Panc1 (cell line): ENCODE data around the gene MPRIP. TPM values are rescaled to one million over a fixed set of nuclear protein-coding genes. Genes with fewer than 3 reads are reported as not detected.

Experiments
- ATAC-seq: fragments of 200-7000 bp; cut with Tn5 transposase; 2 replicates; pipeline ENCODE4 v1.9.1; 2020; ENCODE audit warnings: mild to moderate bottlenecking, moderate library complexity
- BruUV-seq: library from RNA; stranded (reverse); fragments of 400-500 nt; replicated peaks from 2 replicates; lab custom pipeline; 2021; lab: Mats Ljungman, UMichigan
- CTCF ChIA-PET: fragments of 300-600 bp; sonication (Branson Sonifier 250); formaldehyde crosslinking; loops from one replicate; lab custom pipeline; 2022; ENCODE audit warnings: antibody characterized with exemption; lab: Charles Lee
- POLR2A ChIA-PET: fragments of 300-600 bp; sonication (Branson Sonifier 250); formaldehyde crosslinking; loops from one replicate; lab custom pipeline; 2022; ENCODE audit warnings: antibody characterized with exemption; lab: Charles Lee
- DNase-seq: peaks from one replicate; pipeline ENCODE4 v3.0.0-alpha.2; 2010; ENCODE audit warnings: low read depth, low spot score
- H3K27ac ChIP-seq: 2 replicates; pipeline ENCODE4 v1.5.1; 2011; ENCODE audit warnings: mild to moderate bottlenecking, low read length, inconsistent platforms
- H3K27me3 ChIP-seq: fragments of 200-500 bp; sonication (Bioruptor generic); 2 replicates; pipeline ENCODE4 v1.6.0; 2014; ENCODE audit warnings: low read length, inconsistent platforms; ENCODE audit not compliant: control insufficient read depth, insufficient read depth
- H3K36me3 ChIP-seq: fragments of 200-500 bp; sonication (Bioruptor generic); 2 replicates; pipeline ENCODE4 v1.5.1; 2014; ENCODE audit warnings: inconsistent platforms, mild to moderate bottlenecking, low read length, moderate library complexity; ENCODE audit not compliant: control insufficient read depth, insufficient read depth
- H3K4me1 ChIP-seq: 2 replicates; pipeline ENCODE4 v1.5.1; 2011; ENCODE audit warnings: inconsistent platforms, mild to moderate bottlenecking, low read length, moderate library complexity; ENCODE audit not compliant: control insufficient read depth, insufficient read depth
- H3K4me3 ChIP-seq, 2 experiments: 2 replicates each; pipeline ENCODE4 v1.5.1; 2011 to 2012; ENCODE audit warnings: low read depth in 2 of 2, low read length in 2 of 2, mild to moderate bottlenecking in 2 of 2, inconsistent platforms in 1 of 2, moderate library complexity in 1 of 2
- H3K9me3 ChIP-seq: fragments of 200-500 bp; sonication (Bioruptor generic); 2 replicates; pipeline ENCODE4 v1.5.1; 2014; ENCODE audit warnings: low read depth, mild to moderate bottlenecking, inconsistent platforms, low read length, moderate library complexity; ENCODE audit not compliant: control insufficient read depth, insufficient read depth
- CTCF ChIP-seq: fragments of 450-650 bp; IDR thresholded peaks from 2 replicates; pipeline ENCODE4 v1.5.1; 2017; ENCODE audit warnings: mild to moderate bottlenecking
- POLR2AphosphoS5 ChIP-seq: IDR thresholded peaks from 2 replicates; pipeline ENCODE4 v1.6.1; 2012; ENCODE audit warnings: mild to moderate bottlenecking, low read depth, low read length, moderate library complexity
- REST ChIP-seq, 2 experiments: IDR thresholded peaks; 2 replicates each; pipeline ENCODE4 v1.6.1; 2011 to 2012; ENCODE audit warnings: low read depth in 2 of 2, control low read depth in 1 of 2, low read length in 1 of 2, mild to moderate bottlenecking in 1 of 2, moderate library complexity in 1 of 2; ENCODE audit not compliant: insufficient read depth in 1 of 2
- SIN3A ChIP-seq: IDR thresholded peaks from 2 replicates; pipeline ENCODE4 v1.6.1; 2012; ENCODE audit warnings: low read depth, mild to moderate bottlenecking, low read length, moderate library complexity, borderline replicate concordance; ENCODE audit not compliant: insufficient read depth
- TCF7L2 ChIP-seq: IDR thresholded peaks from 2 replicates; pipeline ENCODE4 v1.6.1; 2011; ENCODE audit warnings: mild to moderate bottlenecking, low read depth, low read length, inconsistent platforms
- in situ Hi-C: cut with HindIII; loops from 2 replicates; pipeline ENCODE4 v1.10.0; 2016; ENCODE audit warnings: low sequenced_read_pairs, low pct_unique_long_range_greater_than_20kb
- intact Hi-C: fragments of 100-400 bp; cut with micrococcal nuclease; formaldehyde crosslinking; loops from one replicate; pipeline ENCODE4 v1.10.0; 2022; ENCODE audit not compliant: unreplicated experiment
- total RNA-seq: library from RNA; stranded (reverse); gene quantifications from one replicate; pipeline ENCODE4 v1.2.1, GENCODE V29; 2021; ENCODE audit not compliant: unreplicated experiment

MPRIP gene
- total RNA-seq, 1 experiment from 2014 or later = 155 TPM

- H3K4me1 ChIP-seq = peaks cover 6% of the 10 kb centered on the region; the same call in 1 of the 2 replicates
- intact Hi-C loops = no loop called here
Observed at GRCh38 chr17:17154981-17155380, 112.7 kb downstream of the MPRIP start.

GRCh38 chr17:17155568-17155967 is 113.3 kb downstream of the MPRIP start:
- DNase-seq (no peak), ATAC-seq (no peak)
- intact Hi-C loops (no loop called here), in situ Hi-C loops (no loop called here)
- BruUV-seq = no TSS peak
- Histone ChIP-seq H3K36me3 (peaks cover 2% of the 10 kb centered on the region; the same call in 1 of the 2 replicates), H3K4me1 (peaks cover 6% of the 10 kb centered on the region; the same call in 1 of the 2 replicates), H3K4me3 (no peak overlapping the region), H3K9me3 (no peaks in the 10 kb centered on the region), H3K27ac (no peak overlapping the region), H3K27me3 (no peaks in the 10 kb centered on the region)
- ChIA-PET POLR2A (no interaction called here), CTCF (interaction anchor here (0.9 kb wide), 1 partner anchor 9 kb away, joined by 3 read pairs; no protein-coding TSS in a partner anchor)
- no peak for TF ChIP-seq REST (IDR thresholded peaks at IDR 0.05; ENCODE audit: insufficient read depth in 1 of 2, low read depth in 2 of 2, low read length in 1 of 2)
- TF ChIP-seq POLR2AphosphoS5 = no peak
- no peak for TF ChIP-seq TCF7L2
- TF ChIP-seq SIN3A = no peak
- TF ChIP-seq CTCF = no peak

More at GRCh38 chr17:17154981-17155380, 112.7 kb downstream of the MPRIP start:
- in situ Hi-C loops = no loop called here
- ChIA-PET POLR2A (no interaction called here), CTCF (no interaction called here)
- DNase-seq (no peak), ATAC-seq (no peak)
- no peak overlapping the region for H3K27ac ChIP-seq
- H3K9me3 ChIP-seq = no peaks in the 10 kb centered on the region
- H3K4me3 ChIP-seq = no peak overlapping the region
- BruUV-seq = no TSS peak
- H3K27me3 ChIP-seq = no peaks in the 10 kb centered on the region
- H3K36me3 ChIP-seq = peaks cover 2% of the 10 kb centered on the region; the same call in 1 of the 2 replicates
- no peak for TF ChIP-seq REST (IDR thresholded peaks at IDR 0.05; ENCODE audit: insufficient read depth in 1 of 2, low read depth in 2 of 2, low read length in 1 of 2)
- TF ChIP-seq SIN3A = no peak
- no peak for TF ChIP-seq POLR2AphosphoS5
- no peak for TF ChIP-seq CTCF
- no peak for TF ChIP-seq TCF7L2
